H1 (cell line): ENCODE data around the gene XPO6. TPM values are rescaled to one million over a fixed set of nuclear protein-coding genes. Genes with fewer than 3 reads are reported as not detected.

ENCODE experiments used
- CTCF ChIA-PET: fragments of 300-600 bp; sonication (Branson Sonifier 250); formaldehyde crosslinking; loops from one replicate; lab custom pipeline; 2021; ENCODE audit not compliant: partially characterized antibody; lab: Charles Lee
- POLR2A ChIA-PET: fragments of 300-600 bp; sonication (Branson Sonifier 250); formaldehyde crosslinking; loops from one replicate; lab custom pipeline; 2021; ENCODE audit warnings: inconsistent platforms; ENCODE audit not compliant: partially characterized antibody; lab: Charles Lee
- DNase-seq, 2 experiments: peaks; one replicate each; pipeline versions ENCODE4 v3.0.0 to v3.0.0-alpha.2; 2010 to 2022; ENCODE audit warnings: low spot score in 2 of 2, low read depth in 1 of 2, mixed read lengths in 1 of 2
- FAIRE-seq: peaks from 2 replicates; lab custom pipeline; 2011; peaks lifted over from hg19 to GRCh38; lab: Jason Lieb, UNC
- H2AFZ ChIP-seq: 2 replicates; pipeline ENCODE4 v1.8.1; 2012; ENCODE audit warnings: low read length, inconsistent platforms
- H2AK5ac ChIP-seq: 2 replicates; pipeline ENCODE4 v1.6.1; 2013; ENCODE audit warnings: low read depth, low read length
- H2BK120ac ChIP-seq: replicated peaks from 2 replicates; pipeline ENCODE3; 2013; ENCODE audit warnings: low read depth, low read length, inconsistent platforms
- H2BK12ac ChIP-seq: 2 replicates; pipeline ENCODE4 v1.6.1; 2013; ENCODE audit warnings: low read depth, low read length
- H2BK15ac ChIP-seq: 2 replicates; pipeline ENCODE4 v1.6.1; 2013; ENCODE audit warnings: low read length
- H2BK20ac ChIP-seq: 2 replicates; pipeline ENCODE4 v1.6.1; 2013; ENCODE audit warnings: low read length
- H2BK5ac ChIP-seq: 2 replicates; pipeline ENCODE4 v1.6.1; 2013; ENCODE audit warnings: low read depth, low read length
- H3K14ac ChIP-seq: 2 replicates; pipeline ENCODE4 v1.6.1; 2013; ENCODE audit warnings: inconsistent platforms; ENCODE audit not compliant: insufficient read length
- H3K18ac ChIP-seq: 2 replicates; pipeline ENCODE4 v1.6.1; 2013; ENCODE audit warnings: low read length; ENCODE audit errors: extremely low read depth
- H3K23ac ChIP-seq: 2 replicates; pipeline ENCODE4 v1.6.1; 2013; ENCODE audit warnings: inconsistent platforms; ENCODE audit not compliant: insufficient read length
- H3K23me2 ChIP-seq: 2 replicates; pipeline ENCODE4 v1.6.1; 2013; ENCODE audit warnings: low read depth, low read length
- H3K27ac ChIP-seq: 2 replicates; pipeline ENCODE4 v1.6.1; 2011; ENCODE audit warnings: low read depth, low read length, inconsistent platforms
- H3K27me3 ChIP-seq, 4 experiments: replicated peaks in 1 of 4; 1 replicate in 1 of 4; 2 replicates in 3 of 4; pipeline versions ENCODE4 v1.6.1 to v1.8.1; 2011 to 2013; ENCODE audit warnings: low read length in 3 of 4, mild to moderate bottlenecking in 3 of 4, inconsistent platforms in 2 of 4, mixed read lengths in 2 of 4, moderate library complexity in 1 of 4; ENCODE audit not compliant: control insufficient read depth in 3 of 4, insufficient read depth in 3 of 4; ENCODE audit errors: extremely low read depth in 1 of 4
- H3K36me3 ChIP-seq, 4 experiments: 2 replicates each; pipeline versions ENCODE4 v1.6.1 to v1.8.1; 2011 to 2013; ENCODE audit warnings: mild to moderate bottlenecking in 4 of 4, low read length in 3 of 4, moderate library complexity in 2 of 4, control low read depth in 1 of 4, inconsistent platforms in 1 of 4; ENCODE audit not compliant: insufficient read depth in 4 of 4, control insufficient read depth in 2 of 4
- H3K4ac ChIP-seq: replicated peaks from 2 replicates; pipeline ENCODE3; 2013; ENCODE audit warnings: low read length, low read depth, mixed read lengths, inconsistent platforms; ENCODE audit not compliant: insufficient read length
- H3K4me1 ChIP-seq, 4 experiments: replicated peaks in 1 of 4; 1 replicate in 1 of 4; 2 replicates in 3 of 4; pipeline versions ENCODE4 v1.6.1 to v1.8.1; 2011 to 2013; ENCODE audit warnings: low read length in 3 of 4, inconsistent platforms in 2 of 4, mixed read lengths in 1 of 4; ENCODE audit not compliant: insufficient read depth in 4 of 4, control insufficient read depth in 3 of 4
- H3K4me2 ChIP-seq, 2 experiments: 2 replicates each; pipeline versions ENCODE4 v1.6.1 to v1.8.1; 2011 to 2013; ENCODE audit warnings: low read depth in 2 of 2, low read length in 2 of 2, control low read depth in 1 of 2, inconsistent platforms in 1 of 2, mild to moderate bottlenecking in 1 of 2; ENCODE audit not compliant: insufficient read depth in 1 of 2
- H3K4me3 ChIP-seq, 4 experiments: fragments of 200-600, 300-600 bp in 1 of 4; sonication (generic), shearing (Covaris generic), sonication (Bioruptor Twin) in 1 of 4; 2 replicates each; pipeline versions ENCODE4 v1.5.1 to v1.8.1; 2011 to 2016; ENCODE audit warnings: low read length in 4 of 4, low read depth in 3 of 4, control low read depth in 2 of 4, inconsistent platforms in 2 of 4, mild to moderate bottlenecking in 2 of 4, mixed read lengths in 1 of 4, moderate library complexity in 1 of 4; ENCODE audit not compliant: insufficient read depth in 2 of 4; ENCODE audit errors: extremely low read depth in 1 of 4
- H3K56ac ChIP-seq: replicated peaks from 2 replicates; pipeline ENCODE3; 2013; ENCODE audit warnings: low read depth, mild to moderate bottlenecking, mixed read lengths, low read length, inconsistent platforms; ENCODE audit not compliant: insufficient read length
- H3K79me1 ChIP-seq: 2 replicates; pipeline ENCODE4 v1.6.1; 2013; ENCODE audit warnings: low read depth, low read length, control low read depth
- H3K79me2 ChIP-seq, 2 experiments: 2 replicates each; pipeline versions ENCODE4 v1.6.1 to v1.8.1; 2012 to 2013; ENCODE audit warnings: low read length in 2 of 2, mild to moderate bottlenecking in 2 of 2, inconsistent platforms in 1 of 2; ENCODE audit not compliant: insufficient read depth in 2 of 2, control insufficient read depth in 1 of 2
- H3K9ac ChIP-seq, 4 experiments: replicated peaks in 1 of 4; 1 replicate in 1 of 4; 2 replicates in 3 of 4; pipeline versions ENCODE4 v1.6.1 to v1.8.1; 2011 to 2013; ENCODE audit warnings: low read depth in 3 of 4, low read length in 3 of 4, control low read depth in 2 of 4, mild to moderate bottlenecking in 2 of 4, moderate library complexity in 2 of 4, inconsistent platforms in 1 of 4; ENCODE audit errors: extremely low read depth in 1 of 4
- H3K9me3 ChIP-seq, 2 experiments: 2 replicates each; pipeline versions ENCODE4 v1.6.1 to v1.8.1; 2012 to 2013; ENCODE audit warnings: mild to moderate bottlenecking in 2 of 2, moderate library complexity in 2 of 2, control low read depth in 1 of 2, inconsistent platforms in 1 of 2, low read depth in 1 of 2, low read length in 1 of 2, mixed read lengths in 1 of 2; ENCODE audit not compliant: insufficient read depth in 2 of 2
- H4K20me1 ChIP-seq, 2 experiments: replicated peaks in 1 of 2; 2 replicates each; pipeline versions ENCODE3 to v1.8.1; 2011 to 2013; ENCODE audit warnings: inconsistent platforms in 2 of 2, low read length in 2 of 2, mild to moderate bottlenecking in 1 of 2; ENCODE audit not compliant: insufficient read depth in 2 of 2, control insufficient read depth in 1 of 2
- H4K5ac ChIP-seq: 2 replicates; pipeline ENCODE4 v1.6.1; 2013; ENCODE audit warnings: low read length, low read depth, mixed read lengths, inconsistent platforms; ENCODE audit not compliant: insufficient read length
- H4K8ac ChIP-seq: 2 replicates; pipeline ENCODE4 v1.8.0; 2013; ENCODE audit warnings: mild to moderate bottlenecking, moderate library complexity, low read length, inconsistent platforms; ENCODE audit not compliant: insufficient read depth; ENCODE audit errors: extremely low read depth
- H4K91ac ChIP-seq: replicated peaks from 2 replicates; pipeline ENCODE3; 2013; ENCODE audit warnings: low read length, mixed read lengths, inconsistent platforms; ENCODE audit not compliant: insufficient read length
- BACH1 ChIP-seq: IDR thresholded peaks from 2 replicates; pipeline ENCODE4 v1.6.1; 2012; ENCODE audit warnings: low read length, improper control_type of control experiment
- CHD2 ChIP-seq: IDR thresholded peaks from 2 replicates; pipeline ENCODE4 v1.6.1; 2012; ENCODE audit warnings: low read length, improper control_type of control experiment
- CTBP2 ChIP-seq: IDR thresholded peaks from 2 replicates; pipeline ENCODE4 v1.7.0; 2011; ENCODE audit warnings: borderline replicate concordance, mild to moderate bottlenecking, moderate library complexity, mixed read lengths, low read length; ENCODE audit not compliant: insufficient read depth, insufficient read length
- EGR1 ChIP-seq: IDR thresholded peaks from 2 replicates; pipeline ENCODE4 v1.6.1; 2011; ENCODE audit warnings: low read depth, low read length, borderline replicate concordance
- EZH2 ChIP-seq: fragments of 200-600 bp; sonication (generic); IDR thresholded peaks from 2 replicates; pipeline ENCODE4 v1.7.1; 2012; ENCODE audit warnings: low read depth, mild to moderate bottlenecking, moderate library complexity, low read length, inconsistent platforms; ENCODE audit not compliant: severe bottlenecking
- GTF2F1 ChIP-seq: IDR thresholded peaks from 2 replicates; pipeline ENCODE4 v1.6.1; 2012; ENCODE audit warnings: low read depth, low read length, improper control_type of control experiment, borderline replicate concordance
- MAFK ChIP-seq: IDR thresholded peaks from 2 replicates; pipeline ENCODE4 v1.6.1; 2012; ENCODE audit warnings: low read depth, mild to moderate bottlenecking, improper control_type of control experiment, low read length
- NRF1 ChIP-seq: IDR thresholded peaks from 2 replicates; pipeline ENCODE4 v1.6.1; 2011; ENCODE audit warnings: mild to moderate bottlenecking, low read depth, low read length, improper control_type of control experiment
- TBP ChIP-seq: IDR thresholded peaks from 2 replicates; pipeline ENCODE4 v1.6.1; 2011; ENCODE audit warnings: low read depth, low read length, improper control_type of control experiment
- TEAD4 ChIP-seq: IDR thresholded peaks from 2 replicates; pipeline ENCODE4 v1.6.1; 2012; ENCODE audit warnings: low read depth, low read length, inconsistent platforms, mixed read lengths
- WGBS, 2 experiments: shearing (Covaris generic) in 1 of 2; methylation state at CpG; one replicate each; pipeline versions ENCODE4 v1.1.6 to v1.1.7; 2013 to 2015; ENCODE audit warnings: low lambda C conversion rate in 2 of 2, mixed read lengths in 2 of 2, inconsistent platforms in 1 of 2, low coverage in 1 of 2, missing lambda C conversion rate in 1 of 2; ENCODE audit not compliant: insufficient replicate concordance in 2 of 2, insufficient coverage in 1 of 2, insufficient read length in 1 of 2; ENCODE audit errors: extremely low coverage in 1 of 2, missing lambda C conversion rate in 1 of 2; 5-methylcytosine and 5-hydroxymethylcytosine counted together
- polyA plus RNA-seq, 7 experiments: library from polyadenylated mRNA; depleted of rRNA in 3 of 7; stranded (reverse) in 5 of 7; unstranded in 2 of 7; fragments of >200 nt in 5 of 7; fragments of 200-250 nt in 2 of 7; gene quantifications; 1 replicate in 5 of 7; 2 replicates in 1 of 7; 4 replicates in 1 of 7; pipeline versions ENCODE4 v1.2.1 to v1.2.3, GENCODE V29; 2011 to 2013; ENCODE audit warnings: missing spikeins in 2 of 7, mixed read lengths in 2 of 7
- total RNA-seq: library from RNA; stranded (reverse); fragmentation: NEBNext Ultra II Directional; extraction: Animal tissue kit (Norgen Biotek cat#: 25700); gene quantifications from 2 replicates; pipeline ENCODE4 v1.2.1, GENCODE V29; 2021
- TF ChIP-seq, protein P1 (sequence below): IDR thresholded peaks from 2 replicates; pipeline ENCODE4 v1.6.1; 2012; ENCODE audit warnings: low read length, inconsistent platforms

XPO6 gene
- total and polyA plus RNA-seq, 2 of the 8 experiments (the other 6 are each of a cell fraction or from before 2014, with no cell fraction given) = 152 to 254 TPM

DNA sequence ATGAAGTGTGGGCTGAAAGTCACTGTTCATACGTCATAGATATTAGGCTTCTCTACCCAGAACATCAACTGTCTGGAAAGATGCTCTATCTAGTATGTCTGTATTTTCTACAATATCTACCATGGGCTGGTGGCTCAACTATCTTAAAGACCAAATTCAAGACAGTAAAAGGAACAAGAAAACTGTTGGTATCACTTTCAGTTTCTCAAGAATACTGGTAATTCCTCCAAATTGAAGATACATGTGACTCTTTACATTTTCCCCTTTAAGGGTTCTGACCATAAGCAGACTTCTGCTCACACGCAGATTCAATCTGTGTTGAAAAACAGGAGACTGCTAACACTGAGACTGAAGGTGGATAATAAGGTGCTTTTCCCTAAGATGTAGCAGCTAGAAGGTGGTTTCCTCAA, 24.2 kb downstream of the XPO6 start:
- no peak overlapping the region for H3K4me3 ChIP-seq
- no peak overlapping the region for H3K9ac ChIP-seq
- no peak overlapping the region for H2BK20ac ChIP-seq
- TF ChIP-seq TBP (no peak), MAFK (no peak), BACH1 (no peak), GTF2F1 (no peak), TEAD4 (no peak), NRF1 (no peak), EZH2 (no peak), EGR1 (no peak), CTBP2 (no peak), CHD2 (no peak)
- TF ChIP-seq, protein P1, sequence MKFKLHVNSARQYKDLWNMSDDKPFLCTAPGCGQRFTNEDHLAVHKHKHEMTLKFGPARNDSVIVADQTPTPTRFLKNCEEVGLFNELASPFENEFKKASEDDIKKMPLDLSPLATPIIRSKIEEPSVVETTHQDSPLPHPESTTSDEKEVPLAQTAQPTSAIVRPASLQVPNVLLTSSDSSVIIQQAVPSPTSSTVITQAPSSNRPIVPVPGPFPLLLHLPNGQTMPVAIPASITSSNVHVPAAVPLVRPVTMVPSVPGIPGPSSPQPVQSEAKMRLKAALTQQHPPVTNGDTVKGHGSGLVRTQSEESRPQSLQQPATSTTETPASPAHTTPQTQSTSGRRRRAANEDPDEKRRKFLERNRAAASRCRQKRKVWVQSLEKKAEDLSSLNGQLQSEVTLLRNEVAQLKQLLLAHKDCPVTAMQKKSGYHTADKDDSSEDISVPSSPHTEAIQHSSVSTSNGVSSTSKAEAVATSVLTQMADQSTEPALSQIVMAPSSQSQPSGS = no peak
- no peak overlapping the region for H3K4ac ChIP-seq
- H2BK120ac ChIP-seq = no peak overlapping the region
- peaks cover 9 to 98% of the 10 kb centered on the region in 2 experiments for H3K79me2 ChIP-seq
- no peak overlapping the region for H3K27ac ChIP-seq
- H3K27me3 ChIP-seq = no peaks in the 10 kb centered on the region
- H4K20me1 ChIP-seq = peaks cover 4 to 7% of the 10 kb centered on the region in 2 experiments
- FAIRE-seq (no peak), DNase-seq (no peak)
- no peaks in the 10 kb centered on the region for H3K4me1 ChIP-seq
- no peak overlapping the region for H4K91ac ChIP-seq
- H2BK12ac ChIP-seq = no peak overlapping the region
- H3K79me1 ChIP-seq = peaks cover 4% of the 10 kb centered on the region; the same call in 1 of the 2 replicates
- H2BK5ac ChIP-seq = no peak overlapping the region
- ChIA-PET CTCF (no interaction called here), POLR2A (no interaction called here)
- no peak overlapping the region for H3K18ac ChIP-seq
- H2BK15ac ChIP-seq = no peak overlapping the region
- H4K8ac ChIP-seq = no peak overlapping the region
- no peak overlapping the region for H3K56ac ChIP-seq
- H3K4me2 ChIP-seq = no peak overlapping the region
- no peak overlapping the region for H2AFZ ChIP-seq
- H3K9me3 ChIP-seq = no peaks in the 10 kb centered on the region
- H3K23me2 ChIP-seq = no peaks in the 10 kb centered on the region
- WGBS, 2 experiments = 93% methylated on average over 2 of the region's 2 CpGs; no CpG with 5 or more reads in 1 of the 2 experiments
- H4K5ac ChIP-seq = no peak overlapping the region
- H3K36me3 ChIP-seq = peaks cover 0 to 9% (median 4%) of the 10 kb centered on the region in 4 experiments; a peak in 4 of 8 replicates
- H3K14ac ChIP-seq = no peak overlapping the region
- no peak overlapping the region for H3K23ac ChIP-seq
- H2AK5ac ChIP-seq = no peak overlapping the region
